Epithelial cell of proximal tubule (primary cell): ENCODE results near the gene PRSS1. TPM values are rescaled to one million over a fixed set of nuclear protein-coding genes. Genes with fewer than 3 reads are reported as not detected.
"Not testable (repeated sequence)": the region's sequence is repeated elsewhere in the genome, so short reads cannot be mapped to it uniquely, and the experiment has no call there.

Source experiments
- DNase-seq: peaks from one replicate; pipeline ENCODE4 v3.0.0-alpha.2; 2011; ENCODE audit warnings: low read depth
- H3K4me3 ChIP-seq: 2 replicates; pipeline ENCODE4 v1.5.1; 2011; ENCODE audit warnings: low read depth, mild to moderate bottlenecking, low read length
- CTCF ChIP-seq: conservative IDR thresholded peaks from 2 replicates; pipeline ENCODE4 v1.5.1; 2012; ENCODE audit warnings: low read depth, mild to moderate bottlenecking, low read length
- total RNA-seq: library from RNA; depleted of rRNA; stranded (reverse); fragments of >200 nt; gene quantifications from 2 replicates; pipeline ENCODE4 v1.2.3, GENCODE V29; 2015

PRSS1 gene
- total RNA-seq, 1 donor from 2014 or later: not detected

- no peak overlapping the region for H3K4me3 ChIP-seq
These were observed 27.1 kb downstream of the PRSS1 start for GRCh38 chr7:142776206-142776844.

DNA sequence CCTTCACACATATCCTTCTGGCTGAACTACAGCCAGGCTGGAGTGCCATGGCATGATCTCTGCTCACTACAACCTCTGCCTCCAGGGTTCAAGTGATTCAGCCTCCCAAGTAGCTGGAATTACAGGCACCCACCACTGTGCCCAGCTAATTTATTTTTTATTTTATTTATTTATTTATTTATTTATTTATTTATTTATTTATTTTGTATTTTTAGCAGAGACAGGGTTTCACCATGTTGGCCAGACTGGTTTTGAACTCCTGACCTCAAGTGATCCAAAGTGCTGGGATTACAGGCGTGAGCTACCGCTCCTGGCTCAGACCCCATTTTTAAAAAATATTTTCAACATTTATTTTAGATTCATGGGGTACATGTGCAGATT, 27.6 kb downstream of the PRSS1 start:
- not testable (repeated sequence) for DNase-seq, H3K4me3 ChIP-seq

More at GRCh38 chr7:142776206-142776844, 27.1 kb downstream of the PRSS1 start:
- TF ChIP-seq CTCF: no peak
- DNase-seq: no peak

DNA sequence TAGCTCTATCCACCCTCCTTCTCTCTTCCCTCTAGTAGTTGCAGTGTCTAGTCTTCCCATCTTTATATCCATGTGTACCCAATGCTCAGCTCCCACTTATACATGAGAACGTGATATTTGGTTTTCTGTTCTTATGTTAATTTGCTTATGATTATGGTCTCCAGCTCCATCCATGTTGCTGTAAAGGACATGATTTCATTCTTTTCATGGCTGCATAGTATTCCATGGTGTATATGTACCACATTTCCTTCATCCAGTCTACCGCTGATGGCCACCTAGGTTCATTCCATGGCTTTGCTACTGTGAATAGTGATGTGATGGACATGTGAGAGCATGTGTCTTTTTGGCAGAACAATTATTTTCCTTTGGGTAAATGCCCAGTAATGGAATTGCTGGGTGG, 28.0 kb downstream of the PRSS1 start:
- no peak for TF ChIP-seq CTCF
- no peak overlapping the region for H3K4me3 ChIP-seq
- DNase-seq: no peak

DNA sequence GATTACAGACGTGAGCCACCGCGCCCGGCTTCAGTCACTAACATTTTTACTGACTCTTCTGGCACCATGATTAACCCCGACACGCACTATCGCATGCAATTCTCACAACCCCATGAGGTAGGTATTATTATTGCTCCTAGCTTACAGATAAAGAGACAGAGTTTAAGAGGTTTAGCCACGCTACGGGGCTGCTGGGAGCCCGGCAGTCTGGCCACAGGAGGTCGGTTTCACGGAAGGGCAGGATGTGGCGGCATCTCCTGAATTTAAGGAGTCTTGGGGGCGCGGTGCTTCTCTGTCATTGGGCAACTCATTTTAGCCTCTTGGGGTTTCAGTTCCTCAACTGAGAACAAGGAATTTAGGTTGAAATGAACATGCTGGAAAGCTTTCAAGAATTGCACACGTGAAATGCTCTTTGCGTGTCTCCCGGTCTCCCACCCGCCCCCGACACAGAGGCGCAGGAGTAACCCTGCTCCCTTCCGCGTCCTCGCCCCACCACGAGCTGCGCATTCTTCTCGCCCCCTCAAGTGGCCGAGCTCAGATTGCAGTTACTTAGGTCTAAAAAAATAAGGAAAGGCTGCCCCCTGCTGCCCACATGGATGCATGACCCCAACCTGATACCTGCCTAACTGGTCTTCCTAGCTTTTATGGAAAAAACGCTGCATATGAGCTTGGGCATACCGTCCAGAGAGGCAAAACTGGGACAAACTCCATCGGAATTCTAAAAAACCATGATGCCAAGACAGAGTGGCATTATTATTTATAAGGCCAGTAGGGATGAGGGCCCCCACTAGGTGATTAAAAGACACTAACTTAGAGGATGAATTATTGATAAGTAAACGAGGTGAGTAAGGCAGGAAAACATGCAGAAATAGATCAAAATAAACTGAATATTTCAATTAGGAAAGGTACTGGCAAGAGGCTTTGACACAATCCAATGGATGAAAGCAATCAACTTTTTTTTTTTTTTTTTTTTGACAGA, 33.9 kb downstream of the PRSS1 start:
- peak; percentile 98 for TF ChIP-seq CTCF
- peak overlapping the region; percentile 47 for H3K4me3 ChIP-seq
- peak; percentile 49 for DNase-seq

GRCh38 chr7:142784096-142784495, 34.8 kb downstream of the PRSS1 start:
- no peak for DNase-seq

DNA sequence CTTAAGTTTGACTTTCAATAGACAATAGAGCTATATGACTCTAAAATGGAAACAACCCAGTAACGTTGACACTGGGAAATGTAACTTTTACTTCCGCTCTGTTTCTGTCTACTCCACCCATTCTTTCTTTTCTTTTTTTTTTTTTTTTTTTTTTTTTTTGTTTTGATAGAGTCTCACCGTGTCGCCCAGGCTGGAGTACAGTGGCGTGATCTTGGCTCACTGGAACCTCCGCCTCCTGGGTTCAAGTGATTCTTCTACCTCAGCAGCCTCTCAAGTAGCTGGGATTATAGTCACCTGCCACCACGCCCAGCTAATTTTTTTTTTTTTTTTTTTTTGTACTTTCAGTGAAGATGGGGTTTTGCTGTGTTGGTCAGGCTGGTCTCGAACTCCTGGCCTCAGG, 35.4 kb downstream of the PRSS1 start:
- no peak for DNase-seq
- no peak overlapping the region for H3K4me3 ChIP-seq
- no peak for TF ChIP-seq CTCF

More at GRCh38 chr7:142784096-142784495, 34.8 kb downstream of the PRSS1 start:
- H3K4me3 ChIP-seq: no peak overlapping the region
- TF ChIP-seq CTCF: no peak

DNA sequence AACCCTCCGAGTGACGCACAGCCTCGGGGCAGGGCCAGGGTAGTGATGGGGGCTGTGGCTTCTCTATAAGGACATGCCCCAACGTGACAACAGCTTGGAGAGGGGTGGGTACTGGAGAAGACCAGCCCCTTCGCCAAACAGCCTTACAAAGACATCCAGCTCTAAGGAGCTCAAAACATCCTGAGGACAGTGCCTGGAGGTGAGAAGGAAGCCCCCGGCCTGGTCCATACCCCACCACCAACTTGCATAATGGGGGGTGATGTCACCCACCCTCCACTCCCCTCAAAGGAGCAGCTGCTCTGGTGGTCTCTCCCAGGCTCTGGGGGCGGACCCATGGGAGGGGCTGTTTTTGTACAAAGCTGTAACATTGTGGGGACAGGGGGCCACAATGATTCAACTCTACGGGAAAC, 36.6 kb downstream of the PRSS1 start:
- no peak overlapping the region for H3K4me3 ChIP-seq
- no peak for TF ChIP-seq CTCF
- DNase-seq: no peak
